Psoas muscle (tissue), 8 donors: ENCODE measurements around the gene SLC1A2. TPM values are rescaled to one million over a fixed set of nuclear protein-coding genes. Genes with fewer than 3 reads are reported as not detected.

ENCODE experiments used
- ATAC-seq, 4 donors: fragments of 200-7000 bp; cut with Tn5 transposase; one replicate each; pipeline ENCODE4 v1.9.1; 2020; ENCODE audit warnings: moderate library complexity in 3 of 4, mild to moderate bottlenecking in 2 of 4
- DNase-seq, 2 donors: peaks; one replicate each; pipeline ENCODE4 v3.0.0-alpha.2; 2020
- H3K27ac ChIP-seq: fragments of 200-600 bp; one replicate; pipeline ENCODE4 v1.8.0; 2022
- H3K27me3 ChIP-seq, 3 donors: fragments of 200-600 bp in 1 of 3; one replicate each; pipeline versions ENCODE4 v1.6.1 to v1.8.0; 2013 to 2022; ENCODE audit warnings: low read length in 2 of 3, mild to moderate bottlenecking in 2 of 3, moderate library complexity in 1 of 3; ENCODE audit not compliant: insufficient read depth in 3 of 3
- H3K36me3 ChIP-seq, 2 donors: fragments of 200-600 bp in 1 of 2; one replicate each; pipeline versions ENCODE4 v1.6.1 to v1.8.0; 2013 to 2022; ENCODE audit warnings: low read depth in 1 of 2, mild to moderate bottlenecking in 1 of 2, moderate library complexity in 1 of 2; ENCODE audit not compliant: insufficient read depth in 1 of 2
- H3K4me1 ChIP-seq: fragments of 200-600 bp; one replicate; pipeline ENCODE4 v1.8.0; 2022
- H3K4me3 ChIP-seq: fragments of 200-600 bp; one replicate; pipeline ENCODE4 v1.8.0; 2022; ENCODE audit warnings: mild to moderate bottlenecking
- H3K9me3 ChIP-seq: fragments of 200-600 bp; one replicate; pipeline ENCODE4 v1.8.0; 2022
- WGBS, 3 donors: extraction: QIAGEN DNeasy Blood & Tissue Kit; methylation state at CpG; one replicate each; pipeline versions ENCODE4 v1.1.6 to v1.1.7; 2013; 5-methylcytosine and 5-hydroxymethylcytosine counted together
- intact Hi-C, 2 donors: fragments of 100-400 bp; cut with DNase I; formaldehyde crosslinking; loops; one replicate each; pipeline versions ENCODE4 v1.11.0 to v1.14.2; 2022
- polyA plus RNA-seq, 3 donors: library from polyadenylated mRNA; stranded (reverse); fragments of 200-250 nt; gene quantifications; one replicate each; pipeline ENCODE4 v1.2.3, GENCODE V29; 2013
- total RNA-seq, 4 donors: library from RNA; stranded (reverse); fragmentation: NEBNext Ultra II Directional in 2 of 4; extraction: Animal tissue kit (Norgen Biotek cat#: 25700) in 2 of 4; gene quantifications; one replicate each; pipeline versions ENCODE4 v1.2.1 to v1.2.4, GENCODE V29; 2021 to 2023
- TF ChIP-seq, protein P1 (sequence below): fragments of 200-600 bp; IDR thresholded peaks from one replicate; pipeline ENCODE4 v1.8.0; 2022; ENCODE audit warnings: antibody characterized with exemption
- donor health status: healthy with polysubstance abuse.
- donor health status: DM: no; HTN: no; CAD: no; lungs with moderate emphysema.
- donor health status: Bipolar disorder and iron deficiency.
- donor health status: healthy.
- donor health status: DM: yes; HTN: yes; CAD: no.
- donor health status: DM: no; HTN: no; CAD: no.
- donor health status: DM: no; HTN: no; CAD: no.
- donor health status: DM: yes; HTN: yes; CAD: no.

The SLC1A2 gene
- total and polyA plus RNA-seq, 7 donors: 0.05 to 2.0 (median 0.35) TPM

DNA sequence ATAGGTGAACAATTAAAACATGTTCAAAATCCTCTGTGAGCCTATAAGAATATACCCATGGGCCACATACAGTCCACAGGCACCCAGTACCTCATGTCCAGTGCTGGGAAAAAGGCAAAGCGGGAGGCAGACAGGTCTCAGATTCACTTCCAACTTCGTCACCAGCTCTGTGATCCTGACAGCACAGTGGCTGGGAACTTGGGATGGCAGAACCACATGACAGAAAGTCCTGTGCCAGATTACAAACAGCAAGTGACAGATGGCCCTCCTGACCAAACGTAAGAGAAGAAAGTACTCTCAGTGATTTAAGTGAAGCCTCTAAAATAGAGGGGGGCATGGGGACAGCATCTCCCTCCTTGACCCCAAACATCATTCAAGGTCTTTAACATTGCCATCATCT is 5.8 kb downstream of the SLC1A2 start:
- TF ChIP-seq, protein P1, sequence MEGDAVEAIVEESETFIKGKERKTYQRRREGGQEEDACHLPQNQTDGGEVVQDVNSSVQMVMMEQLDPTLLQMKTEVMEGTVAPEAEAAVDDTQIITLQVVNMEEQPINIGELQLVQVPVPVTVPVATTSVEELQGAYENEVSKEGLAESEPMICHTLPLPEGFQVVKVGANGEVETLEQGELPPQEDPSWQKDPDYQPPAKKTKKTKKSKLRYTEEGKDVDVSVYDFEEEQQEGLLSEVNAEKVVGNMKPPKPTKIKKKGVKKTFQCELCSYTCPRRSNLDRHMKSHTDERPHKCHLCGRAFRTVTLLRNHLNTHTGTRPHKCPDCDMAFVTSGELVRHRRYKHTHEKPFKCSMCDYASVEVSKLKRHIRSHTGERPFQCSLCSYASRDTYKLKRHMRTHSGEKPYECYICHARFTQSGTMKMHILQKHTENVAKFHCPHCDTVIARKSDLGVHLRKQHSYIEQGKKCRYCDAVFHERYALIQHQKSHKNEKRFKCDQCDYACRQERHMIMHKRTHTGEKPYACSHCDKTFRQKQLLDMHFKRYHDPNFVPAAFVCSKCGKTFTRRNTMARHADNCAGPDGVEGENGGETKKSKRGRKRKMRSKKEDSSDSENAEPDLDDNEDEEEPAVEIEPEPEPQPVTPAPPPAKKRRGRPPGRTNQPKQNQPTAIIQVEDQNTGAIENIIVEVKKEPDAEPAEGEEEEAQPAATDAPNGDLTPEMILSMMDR: no peak
- DNase-seq: no peak
- Histone ChIP-seq H3K4me3 (no peak overlapping the region), H3K27me3 (peaks cover 3 to 31% (median 5%) of the 10 kb centered on the region in 3 donors), H3K4me1 (no peaks in the 10 kb centered on the region), H3K9me3 (no peaks in the 10 kb centered on the region), H3K27ac (no peak overlapping the region), H3K36me3 (no peaks in the 10 kb centered on the region)
- ATAC-seq: no peak
- 57 to 70% (median 66%) methylated on average over 3 of the region's 3 CpGs for whole genome bisulfite sequencing, 3 donors
- intact Hi-C loops: loop anchor here in 1 of 2 donors (5.0 kb wide), 1 partner anchor 826 kb away; no protein-coding TSS in a partner anchor

DNA sequence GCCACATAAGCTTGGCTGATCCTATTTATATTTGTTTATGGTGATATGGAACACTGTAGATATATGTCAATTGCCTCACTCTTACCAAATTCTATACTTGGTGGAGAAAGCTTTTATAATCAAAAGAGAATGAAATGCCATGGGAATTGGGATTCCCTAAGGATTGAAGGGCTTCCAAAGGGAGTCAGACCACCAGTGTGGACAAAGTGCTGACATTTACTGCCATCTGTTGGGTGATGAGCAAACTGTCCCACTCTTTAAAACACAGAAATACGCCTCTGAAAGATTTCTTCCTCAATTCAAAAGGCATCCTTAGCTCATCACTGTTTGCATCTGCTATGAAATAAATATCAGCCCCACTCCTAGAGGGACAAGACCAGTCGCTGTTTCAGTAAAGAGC is 7.1 kb downstream of the SLC1A2 start:
- DNase-seq: no peak
- intact Hi-C loops: loop anchor here in 1 of 2 donors (5.0 kb wide), 1 partner anchor 825 kb away; no protein-coding TSS in a partner anchor
- ATAC-seq: no peak
- peaks cover 0 to 18% (median 0%) of the 10 kb centered on the region in 3 donors for H3K27me3 ChIP-seq
- no peaks in the 10 kb centered on the region for H3K36me3 ChIP-seq
- H3K9me3 ChIP-seq: no peaks in the 10 kb centered on the region
- H3K27ac ChIP-seq: no peak overlapping the region
- 62 to 73% (median 64%) methylated on average over 2 of the region's 2 CpGs for WGBS, 3 donors
- H3K4me3 ChIP-seq: no peak overlapping the region
- TF ChIP-seq, protein P1: peak; percentile 13
- no peaks in the 10 kb centered on the region for H3K4me1 ChIP-seq

DNA sequence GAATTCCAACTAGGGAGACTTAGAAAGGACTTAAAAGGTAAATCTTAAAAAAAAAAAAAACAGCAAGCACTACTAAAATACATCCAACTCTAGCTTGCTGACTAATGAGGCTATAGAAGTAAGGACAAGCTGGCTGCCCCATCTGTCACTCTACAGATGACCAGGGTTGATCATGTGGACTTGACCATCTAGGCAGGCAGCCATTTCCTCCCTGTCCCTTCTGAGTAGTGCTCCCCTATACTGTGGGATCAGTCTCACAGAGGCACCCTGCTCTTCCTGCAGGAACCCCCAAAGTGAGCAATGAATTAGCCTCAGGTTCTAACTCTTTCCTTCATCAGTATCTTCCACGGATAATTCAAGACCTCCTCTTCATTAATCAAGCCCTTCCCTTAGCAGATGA is 12.3 kb downstream of the SLC1A2 start:
- ATAC-seq (no peak), DNase-seq (no peak)
- TF ChIP-seq, protein P1: no peak
- Histone ChIP-seq H3K36me3 (no peaks in the 10 kb centered on the region), H3K9me3 (no peaks in the 10 kb centered on the region), H3K27me3 (no peaks in the 10 kb centered on the region), H3K4me1 (no peaks in the 10 kb centered on the region), H3K4me3 (no peak overlapping the region), H3K27ac (no peak overlapping the region)
- intact Hi-C loops: loop anchor here in 1 of 2 donors (5.0 kb wide), 1 partner anchor 145 kb away; no protein-coding TSS in a partner anchor
- 88 to 91% (median 90%) methylated on average over 1 of the region's 1 CpG for WGBS, 3 donors

DNA sequence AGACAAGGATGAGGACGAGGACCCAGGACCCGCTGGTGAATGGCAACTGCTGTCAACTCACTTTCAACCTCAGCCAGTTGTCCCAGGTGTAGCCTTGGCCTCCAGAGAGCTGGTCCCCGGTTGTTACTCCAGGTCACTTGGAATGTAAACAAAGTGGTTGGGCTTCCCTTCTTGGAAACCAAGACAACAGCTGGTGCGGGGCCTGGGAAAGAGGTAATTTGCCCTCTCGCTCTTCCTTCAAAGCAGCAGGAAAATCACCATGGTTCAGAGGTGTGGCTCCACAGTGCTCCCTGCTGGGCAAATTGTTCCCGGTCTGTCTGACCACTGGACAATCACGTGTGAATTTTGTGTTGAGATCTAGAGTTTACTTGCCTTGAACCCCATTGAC is 15.0 kb downstream of the SLC1A2 start:
- Histone ChIP-seq H3K4me3 (no peak overlapping the region), H3K27ac (no peak overlapping the region), H3K9me3 (no peaks in the 10 kb centered on the region), H3K36me3 (no peaks in the 10 kb centered on the region), H3K27me3 (no peaks in the 10 kb centered on the region), H3K4me1 (no peaks in the 10 kb centered on the region)
- ATAC-seq (peak in 3 of 4 donors; percentile 54 to 66 (median 59)), DNase-seq (peak in 1 of 2 donors; percentile 52)
- WGBS, 3 donors: 28 to 50% (median 34%) methylated on average over 7 of the region's 7 CpGs
- TF ChIP-seq, protein P1: peak; percentile 38
- intact Hi-C loops: no loop called here
